ENCODE data around the gene ARPC2. TPM values are rescaled to one million over a fixed set of nuclear protein-coding genes. Genes with fewer than 3 reads are reported as not detected.

Gene ARPC2
- polyA plus RNA-seq, 1 donor from 2014 or later, result 167 TPM

DNA sequence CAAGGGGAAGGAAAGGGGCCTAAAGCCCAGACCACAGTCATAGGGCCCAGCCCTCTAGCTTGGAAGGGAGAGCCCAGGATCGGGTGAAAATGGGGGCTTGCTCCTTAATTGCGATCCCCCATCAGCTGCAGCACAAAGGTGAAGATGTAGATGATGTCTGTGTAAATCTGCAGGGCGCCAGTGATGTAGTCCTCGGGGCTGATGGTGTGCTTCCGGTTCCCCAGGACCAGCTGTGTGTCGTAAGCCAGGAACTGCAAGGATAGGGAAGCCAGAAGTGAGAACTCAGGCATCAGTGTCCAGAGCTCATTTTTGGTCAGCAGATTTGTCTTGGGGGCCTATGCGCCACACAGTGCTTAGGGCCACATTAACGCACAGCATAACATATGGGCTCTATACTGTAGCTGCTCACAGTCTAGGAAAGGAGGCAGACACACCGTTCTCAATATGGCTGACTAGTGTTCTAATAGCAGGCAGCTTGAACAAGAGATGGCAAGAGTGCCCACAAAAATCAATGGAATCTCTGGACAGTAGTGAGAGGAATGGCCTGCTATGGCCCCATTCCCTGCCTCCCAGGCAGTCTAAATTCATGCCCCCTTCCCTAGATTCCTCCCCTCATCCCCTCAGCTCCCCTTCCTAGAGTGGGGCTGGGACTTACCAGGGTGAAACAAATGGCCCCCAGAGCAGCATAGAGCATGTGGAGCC, 58.5 kb downstream of the ARPC2 start:
- H3K9me3 ChIP-seq (ENCODE audit: low read length), result no peaks in the 10 kb centered on the region
- H3K27ac ChIP-seq (ENCODE audit: low read length), result no peak overlapping the region
- H3K4me3 ChIP-seq (ENCODE audit: low read length), result no peak overlapping the region
- H3K9ac ChIP-seq (ENCODE audit: low read length), result no peak overlapping the region
- H4K20me1 ChIP-seq (ENCODE audit: insufficient read depth), result no peaks in the 10 kb centered on the region
- H3K27me3 ChIP-seq (ENCODE audit: insufficient read depth, low read depth, low read length), result no peaks in the 10 kb centered on the region
- no peaks in the 10 kb centered on the region for H3K9me2 ChIP-seq (ENCODE audit: insufficient read depth, low read length)
- no peaks in the 10 kb centered on the region for H3K79me2 ChIP-seq (replicated peaks; ENCODE audit: insufficient read depth, low read length)
- H3K4me2 ChIP-seq (ENCODE audit: low read length), result no peak overlapping the region
- H2AFZ ChIP-seq (ENCODE audit: low read depth, low read length), result no peak overlapping the region
- no peaks in the 10 kb centered on the region for H3F3A ChIP-seq (ENCODE audit: insufficient read depth, low read length, poor library complexity, severe bottlenecking)
- TF ChIP-seq TAF1 (IDR thresholded peaks at IDR 0.05; ENCODE audit: low read depth), result no peak
- TF ChIP-seq, protein P1, sequence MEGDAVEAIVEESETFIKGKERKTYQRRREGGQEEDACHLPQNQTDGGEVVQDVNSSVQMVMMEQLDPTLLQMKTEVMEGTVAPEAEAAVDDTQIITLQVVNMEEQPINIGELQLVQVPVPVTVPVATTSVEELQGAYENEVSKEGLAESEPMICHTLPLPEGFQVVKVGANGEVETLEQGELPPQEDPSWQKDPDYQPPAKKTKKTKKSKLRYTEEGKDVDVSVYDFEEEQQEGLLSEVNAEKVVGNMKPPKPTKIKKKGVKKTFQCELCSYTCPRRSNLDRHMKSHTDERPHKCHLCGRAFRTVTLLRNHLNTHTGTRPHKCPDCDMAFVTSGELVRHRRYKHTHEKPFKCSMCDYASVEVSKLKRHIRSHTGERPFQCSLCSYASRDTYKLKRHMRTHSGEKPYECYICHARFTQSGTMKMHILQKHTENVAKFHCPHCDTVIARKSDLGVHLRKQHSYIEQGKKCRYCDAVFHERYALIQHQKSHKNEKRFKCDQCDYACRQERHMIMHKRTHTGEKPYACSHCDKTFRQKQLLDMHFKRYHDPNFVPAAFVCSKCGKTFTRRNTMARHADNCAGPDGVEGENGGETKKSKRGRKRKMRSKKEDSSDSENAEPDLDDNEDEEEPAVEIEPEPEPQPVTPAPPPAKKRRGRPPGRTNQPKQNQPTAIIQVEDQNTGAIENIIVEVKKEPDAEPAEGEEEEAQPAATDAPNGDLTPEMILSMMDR (IDR thresholded peaks at IDR 0.05; ENCODE audit: poor library complexity, severe bottlenecking), result no peak
- no peak for TF ChIP-seq MXI1 (conservative IDR thresholded peaks at IDR 0.05; ENCODE audit: poor library complexity, severe bottlenecking)
- TF ChIP-seq EZH2 (IDR thresholded peaks at IDR 0.05; ENCODE audit: borderline replicate concordance, insufficient read depth, low read length, poor library complexity, severe bottlenecking), result no peak
- no peak for TF ChIP-seq RAD21 (conservative IDR thresholded peaks at IDR 0.05)
- TF ChIP-seq SMC3 (conservative IDR thresholded peaks at IDR 0.05; ENCODE audit: poor library complexity), result no peak
- TF ChIP-seq POLR2AphosphoS5 (IDR thresholded peaks at IDR 0.05), result no peak
- TF ChIP-seq EP300 (conservative IDR thresholded peaks at IDR 0.05; ENCODE audit: poor library complexity, severe bottlenecking), result no peak
- TF ChIP-seq, protein P2, sequence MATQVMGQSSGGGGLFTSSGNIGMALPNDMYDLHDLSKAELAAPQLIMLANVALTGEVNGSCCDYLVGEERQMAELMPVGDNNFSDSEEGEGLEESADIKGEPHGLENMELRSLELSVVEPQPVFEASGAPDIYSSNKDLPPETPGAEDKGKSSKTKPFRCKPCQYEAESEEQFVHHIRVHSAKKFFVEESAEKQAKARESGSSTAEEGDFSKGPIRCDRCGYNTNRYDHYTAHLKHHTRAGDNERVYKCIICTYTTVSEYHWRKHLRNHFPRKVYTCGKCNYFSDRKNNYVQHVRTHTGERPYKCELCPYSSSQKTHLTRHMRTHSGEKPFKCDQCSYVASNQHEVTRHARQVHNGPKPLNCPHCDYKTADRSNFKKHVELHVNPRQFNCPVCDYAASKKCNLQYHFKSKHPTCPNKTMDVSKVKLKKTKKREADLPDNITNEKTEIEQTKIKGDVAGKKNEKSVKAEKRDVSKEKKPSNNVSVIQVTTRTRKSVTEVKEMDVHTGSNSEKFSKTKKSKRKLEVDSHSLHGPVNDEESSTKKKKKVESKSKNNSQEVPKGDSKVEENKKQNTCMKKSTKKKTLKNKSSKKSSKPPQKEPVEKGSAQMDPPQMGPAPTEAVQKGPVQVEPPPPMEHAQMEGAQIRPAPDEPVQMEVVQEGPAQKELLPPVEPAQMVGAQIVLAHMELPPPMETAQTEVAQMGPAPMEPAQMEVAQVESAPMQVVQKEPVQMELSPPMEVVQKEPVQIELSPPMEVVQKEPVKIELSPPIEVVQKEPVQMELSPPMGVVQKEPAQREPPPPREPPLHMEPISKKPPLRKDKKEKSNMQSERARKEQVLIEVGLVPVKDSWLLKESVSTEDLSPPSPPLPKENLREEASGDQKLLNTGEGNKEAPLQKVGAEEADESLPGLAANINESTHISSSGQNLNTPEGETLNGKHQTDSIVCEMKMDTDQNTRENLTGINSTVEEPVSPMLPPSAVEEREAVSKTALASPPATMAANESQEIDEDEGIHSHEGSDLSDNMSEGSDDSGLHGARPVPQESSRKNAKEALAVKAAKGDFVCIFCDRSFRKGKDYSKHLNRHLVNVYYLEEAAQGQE (IDR thresholded peaks at IDR 0.05; ENCODE audit: borderline replicate concordance), result no peak
- no peaks in the 10 kb centered on the region for H3K36me3 ChIP-seq (ENCODE audit: insufficient read depth, low read length)

DNA sequence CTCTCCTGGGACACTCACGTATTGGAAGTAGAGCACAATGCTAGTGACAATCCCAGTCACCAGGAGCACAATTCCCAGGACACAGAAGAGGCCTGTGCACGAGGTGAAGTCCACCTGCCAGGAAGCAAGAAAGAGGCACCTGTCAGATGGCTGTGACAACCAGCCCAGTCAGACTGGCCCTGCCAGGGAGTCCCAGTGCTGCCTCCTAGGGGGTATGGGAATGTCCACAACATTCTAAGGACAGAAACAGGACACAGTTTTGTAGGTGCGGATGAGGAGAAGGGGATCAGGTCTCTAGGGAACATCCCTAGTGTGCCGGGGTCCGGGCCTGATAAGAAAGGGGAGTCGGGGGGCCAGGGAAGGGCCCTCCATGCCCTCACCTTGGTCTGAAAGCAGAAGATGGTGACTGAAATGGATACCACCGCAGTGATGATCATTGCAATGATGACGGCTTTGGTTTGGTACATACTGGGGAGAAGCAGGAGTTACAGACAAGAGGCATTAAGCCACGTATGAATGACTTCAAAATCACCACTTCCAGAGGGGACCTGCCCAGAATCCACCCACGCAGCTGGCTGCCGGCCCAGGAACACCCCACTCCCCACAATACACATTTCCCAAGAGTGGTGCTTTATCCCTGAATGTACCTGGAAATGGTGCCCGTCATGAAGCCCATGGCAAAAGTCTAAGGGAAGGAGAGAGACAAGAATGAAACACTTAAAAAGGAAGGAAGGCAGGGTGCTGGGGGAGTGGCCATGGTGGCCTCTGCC, 60.2 kb downstream of the ARPC2 start:
- H4K20me1 ChIP-seq (ENCODE audit: insufficient read depth), result no peaks in the 10 kb centered on the region
- H3K4me2 ChIP-seq (ENCODE audit: low read length), result no peak overlapping the region
- H3K27ac ChIP-seq (ENCODE audit: low read length), result no peak overlapping the region
- TF ChIP-seq SMC3 (conservative IDR thresholded peaks at IDR 0.05; ENCODE audit: poor library complexity), result no peak
- TF ChIP-seq, protein P1 (IDR thresholded peaks at IDR 0.05; ENCODE audit: poor library complexity, severe bottlenecking), result no peak
- no peak for TF ChIP-seq MXI1 (conservative IDR thresholded peaks at IDR 0.05; ENCODE audit: poor library complexity, severe bottlenecking)
- no peak for TF ChIP-seq TAF1 (IDR thresholded peaks at IDR 0.05; ENCODE audit: low read depth)
- no peak for TF ChIP-seq EP300 (conservative IDR thresholded peaks at IDR 0.05; ENCODE audit: poor library complexity, severe bottlenecking)
- TF ChIP-seq RAD21 (conservative IDR thresholded peaks at IDR 0.05), result no peak
- TF ChIP-seq, protein P2 (IDR thresholded peaks at IDR 0.05; ENCODE audit: borderline replicate concordance), result no peak
- H3K9me3 ChIP-seq (ENCODE audit: low read length), result no peaks in the 10 kb centered on the region
- no peaks in the 10 kb centered on the region for H3K9me2 ChIP-seq (ENCODE audit: insufficient read depth, low read length)
- H3F3A ChIP-seq (ENCODE audit: insufficient read depth, low read length, poor library complexity, severe bottlenecking), result no peaks in the 10 kb centered on the region
- H3K4me3 ChIP-seq (ENCODE audit: low read length), result no peak overlapping the region
- H3K36me3 ChIP-seq (ENCODE audit: insufficient read depth, low read length), result no peaks in the 10 kb centered on the region
- no peak overlapping the region for H2AFZ ChIP-seq (ENCODE audit: low read depth, low read length)
- H3K9ac ChIP-seq (ENCODE audit: low read length), result no peak overlapping the region
- H3K27me3 ChIP-seq (ENCODE audit: insufficient read depth, low read depth, low read length), result no peaks in the 10 kb centered on the region
- no peaks in the 10 kb centered on the region for H3K79me2 ChIP-seq (replicated peaks; ENCODE audit: insufficient read depth, low read length)
